ENCODE results near the gene SCAPER. TPM values are rescaled to one million over a fixed set of nuclear protein-coding genes. Genes with fewer than 3 reads are reported as not detected.

Gene SCAPER
- total RNA-seq, 1 experiment from 2014 or later = 7.4 TPM

GRCh38 chr15:76674883-76675282 lies 230.3 kb downstream of the SCAPER start:
- Histone ChIP-seq H2AK5ac (ENCODE audit: insufficient read length, low read length) (no peak overlapping the region), H3K18ac (ENCODE audit: insufficient read length, low read depth, low read length) (no peak overlapping the region), H4K20me1 (ENCODE audit: control insufficient read depth, insufficient read depth, insufficient read length) (no peaks in the 10 kb centered on the region), H4K8ac (replicated peaks; ENCODE audit: insufficient read length, low read depth, low read length) (no peak overlapping the region), H3K23me2 (ENCODE audit: insufficient read length, low read depth, low read length, poor library complexity, severe bottlenecking) (no peaks in the 10 kb centered on the region), H2BK120ac (ENCODE audit: low read depth, low read length, poor library complexity, severe bottlenecking) (no peak overlapping the region), H3K79me2 (ENCODE audit: insufficient read depth, low read length) (no peaks in the 10 kb centered on the region), H3T11ph (ENCODE audit: low read length) (no peak overlapping the region), H3K27ac (ENCODE audit: insufficient read length, low read depth, low read length) (no peak overlapping the region), H2AFZ (ENCODE audit: low read length) (no peak overlapping the region), H3K23ac (ENCODE audit: insufficient read length, low read depth, low read length) (no peak overlapping the region), H2BK15ac (ENCODE audit: low read depth, low read length) (no peak overlapping the region), H3K79me1 (ENCODE audit: insufficient read depth, low read depth, low read length, poor library complexity, severe bottlenecking) (no peaks in the 10 kb centered on the region), H2BK12ac (ENCODE audit: insufficient read length, low read depth, low read length) (no peak overlapping the region), H3K4ac (ENCODE audit: low read depth, low read length) (no peak overlapping the region), H4K5ac (ENCODE audit: insufficient read length, low read depth, low read length) (no peak overlapping the region), H3K56ac (ENCODE audit: insufficient read length, low read depth, low read length) (no peak overlapping the region), H3K9me3 (ENCODE audit: control insufficient read depth, low read depth, low read length) (no peaks in the 10 kb centered on the region), H3K4me2 (ENCODE audit: insufficient read depth, insufficient read length, low read length) (no peak overlapping the region), H2BK5ac (ENCODE audit: insufficient read length, low read length) (no peak overlapping the region), H3K14ac (ENCODE audit: insufficient read depth, low read length) (no peak overlapping the region), H2BK20ac (ENCODE audit: low read depth, low read length, poor library complexity, severe bottlenecking) (no peak overlapping the region), H3K4me1 (ENCODE audit: insufficient read depth, low read length) (no peaks in the 10 kb centered on the region), H3K27me3 (ENCODE audit: insufficient read depth, low read length) (no peaks in the 10 kb centered on the region), H4K91ac (ENCODE audit: insufficient read length, low read depth, low read length) (no peak overlapping the region), H3K9ac (ENCODE audit: extremely low read depth, insufficient read length, low read length) (no peak overlapping the region)
- TF ChIP-seq, protein P1, sequence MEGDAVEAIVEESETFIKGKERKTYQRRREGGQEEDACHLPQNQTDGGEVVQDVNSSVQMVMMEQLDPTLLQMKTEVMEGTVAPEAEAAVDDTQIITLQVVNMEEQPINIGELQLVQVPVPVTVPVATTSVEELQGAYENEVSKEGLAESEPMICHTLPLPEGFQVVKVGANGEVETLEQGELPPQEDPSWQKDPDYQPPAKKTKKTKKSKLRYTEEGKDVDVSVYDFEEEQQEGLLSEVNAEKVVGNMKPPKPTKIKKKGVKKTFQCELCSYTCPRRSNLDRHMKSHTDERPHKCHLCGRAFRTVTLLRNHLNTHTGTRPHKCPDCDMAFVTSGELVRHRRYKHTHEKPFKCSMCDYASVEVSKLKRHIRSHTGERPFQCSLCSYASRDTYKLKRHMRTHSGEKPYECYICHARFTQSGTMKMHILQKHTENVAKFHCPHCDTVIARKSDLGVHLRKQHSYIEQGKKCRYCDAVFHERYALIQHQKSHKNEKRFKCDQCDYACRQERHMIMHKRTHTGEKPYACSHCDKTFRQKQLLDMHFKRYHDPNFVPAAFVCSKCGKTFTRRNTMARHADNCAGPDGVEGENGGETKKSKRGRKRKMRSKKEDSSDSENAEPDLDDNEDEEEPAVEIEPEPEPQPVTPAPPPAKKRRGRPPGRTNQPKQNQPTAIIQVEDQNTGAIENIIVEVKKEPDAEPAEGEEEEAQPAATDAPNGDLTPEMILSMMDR (conservative IDR thresholded peaks at IDR 0.05) = no peak
- Mint-ChIP-seq H3K27ac (no peak overlapping the region), H3K27me3 (ENCODE audit: low read depth) (no peaks in the 10 kb centered on the region; the same call in 1 of the 2 replicates), H3K9me3 (no peaks in the 10 kb centered on the region), H3K36me3 (ENCODE audit: insufficient read depth in 1 of 3, low read depth in 3 of 3) (no peaks in the 10 kb centered on the region), H3K4me1 (peaks cover 7% of the 10 kb centered on the region in 2 experiments), H3K4me3 (no peak overlapping the region)
- no CpG with 5 or more reads among the region's 2 CpGs for whole genome bisulfite sequencing (ENCODE audit: extremely low coverage, insufficient read length, low lambda C conversion rate)
- DNase-seq = no peak

Measured in H9 (cell line).